ENCODE results near the gene EIF4G3.

EIF4G3 gene

DNA sequence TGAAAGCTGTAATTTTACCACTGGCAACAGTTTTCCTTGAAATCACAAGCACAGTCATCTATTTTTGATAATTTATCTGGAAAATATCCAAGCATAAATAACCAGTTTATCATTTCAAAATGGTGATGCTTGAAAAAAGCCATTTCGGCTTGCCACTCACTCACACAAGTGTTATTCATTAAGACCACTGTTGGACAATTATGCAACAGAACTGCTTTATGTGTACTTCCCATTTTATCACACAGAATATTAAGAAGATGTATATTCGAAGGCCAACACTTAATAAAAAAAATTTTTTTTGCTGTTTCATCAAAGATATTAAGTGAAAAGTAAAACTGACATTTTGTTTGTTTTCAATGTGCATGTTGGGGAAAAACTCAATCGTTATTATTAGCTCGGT, 62.3 kb downstream of the EIF4G3 start:
- no peak for TF ChIP-seq CTCF (conservative IDR thresholded peaks at IDR 0.05)
- no peak for TF ChIP-seq ZFX (IDR thresholded peaks at IDR 0.05)
- H3K27ac ChIP-seq: no peak overlapping the region

- H3K27ac ChIP-seq: no peak overlapping the region
- TF ChIP-seq CTCF (conservative IDR thresholded peaks at IDR 0.05) (no peak), ZFX (IDR thresholded peaks at IDR 0.05) (no peak)
Observed at GRCh38 chr1:21110163-21110562, 66.5 kb downstream of the EIF4G3 start.

- no peak overlapping the region for H3K27ac ChIP-seq
- TF ChIP-seq CTCF (conservative IDR thresholded peaks at IDR 0.05) (no peak), ZFX (IDR thresholded peaks at IDR 0.05) (no peak)
Observed at GRCh38 chr1:21106709-21107108, 70.0 kb downstream of the EIF4G3 start.

DNA sequence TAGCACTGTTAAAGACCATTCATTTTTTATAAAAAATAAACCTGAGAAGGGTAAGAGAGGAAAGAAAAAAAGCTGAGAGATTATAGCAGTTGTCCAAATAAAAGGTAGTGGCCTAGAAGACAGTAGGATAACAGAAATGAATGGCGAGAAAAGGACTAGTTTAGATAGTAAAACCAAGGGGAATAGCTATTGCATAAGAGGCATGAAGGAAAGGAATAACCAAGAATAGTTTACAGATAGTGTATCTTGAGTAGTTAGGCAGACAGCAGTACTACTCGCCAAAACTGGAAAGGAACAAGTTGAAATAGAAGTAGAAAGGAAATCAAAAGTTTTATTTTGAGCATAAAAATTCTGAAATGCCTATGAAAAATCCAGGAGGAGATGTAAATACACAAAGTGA, 70.5 kb downstream of the EIF4G3 start:
- no peak overlapping the region for H3K27ac ChIP-seq
- TF ChIP-seq ZFX (IDR thresholded peaks at IDR 0.05) (no peak), CTCF (conservative IDR thresholded peaks at IDR 0.05) (no peak)

- H3K27ac ChIP-seq: no peak overlapping the region
- no peak for TF ChIP-seq ZFX (IDR thresholded peaks at IDR 0.05)
- no peak for TF ChIP-seq CTCF (conservative IDR thresholded peaks at IDR 0.05)
Observed at GRCh38 chr1:21105807-21106206, 70.9 kb downstream of the EIF4G3 start.

- no peak for TF ChIP-seq CTCF (conservative IDR thresholded peaks at IDR 0.05)
- TF ChIP-seq ZFX (IDR thresholded peaks at IDR 0.05): no peak
- H3K27ac ChIP-seq: no peak overlapping the region
Observed at GRCh38 chr1:21104683-21105082, 72.0 kb downstream of the EIF4G3 start.

DNA sequence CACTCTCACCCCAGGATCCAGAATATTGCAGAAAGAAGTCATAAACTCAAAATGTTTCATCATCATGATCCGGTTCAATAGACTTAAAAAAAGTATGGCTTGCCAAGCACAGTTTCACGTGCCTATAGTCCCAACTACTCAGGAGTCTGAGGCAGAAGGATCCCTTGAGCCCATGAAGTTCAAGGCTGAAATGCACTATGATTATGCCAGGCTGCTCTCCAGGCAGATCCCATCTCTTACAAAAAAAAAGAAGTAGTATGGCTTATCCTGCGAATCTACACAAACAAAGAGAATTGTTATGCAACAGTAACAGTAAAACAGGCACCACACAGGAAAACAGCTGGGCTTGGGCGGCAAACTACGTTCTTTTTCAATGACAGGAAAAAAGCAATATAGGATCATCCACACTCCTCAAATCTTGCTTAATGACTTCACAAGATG, 76.2 kb downstream of the EIF4G3 start:
- no peak overlapping the region for H3K27ac ChIP-seq
- TF ChIP-seq CTCF (conservative IDR thresholded peaks at IDR 0.05) (no peak), ZFX (IDR thresholded peaks at IDR 0.05) (no peak)

All from C4-2B (cell line).